Left kidney (tissue), 2 donors: ENCODE data around the gene LOXL1. TPM values are rescaled to one million over a fixed set of nuclear protein-coding genes. Genes with fewer than 3 reads are reported as not detected.
A peak's percentile ranks its signal among the peaks of the same experiment; 100 is the strongest.

Experiments
- DNase-seq: peaks from one replicate; pipeline ENCODE4 v3.0.0-alpha.2; 2013
- polyA plus RNA-seq: library from polyadenylated mRNA; unstranded; fragments of 120-200 nt; gene quantifications from one replicate; pipeline ENCODE4 v1.2.1, GENCODE V29; 2013; ENCODE audit not compliant: insufficient read length

The LOXL1 gene
- polyA plus RNA-seq, 1 donor = 70.4 TPM

DNA sequence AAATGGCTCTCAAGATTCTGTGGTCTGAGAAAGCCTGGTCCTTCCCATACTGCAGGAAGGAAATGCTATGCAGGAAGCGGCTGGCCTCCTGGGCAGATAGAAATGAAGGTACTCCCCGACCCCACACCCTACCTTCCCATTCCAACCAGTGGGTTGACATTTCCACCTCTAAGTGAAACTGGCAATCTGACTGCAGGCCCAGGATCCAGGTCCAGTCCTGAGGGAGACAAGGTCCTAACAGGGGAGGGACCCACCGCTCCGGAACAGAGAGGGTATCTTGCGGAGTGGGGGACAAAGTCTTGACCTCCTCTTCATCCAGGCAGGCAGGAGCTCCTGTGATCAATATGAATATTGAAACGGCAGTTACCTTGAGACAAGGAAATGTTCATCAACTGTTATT lies 6.6 kb upstream of the LOXL1 start:
- no peak for DNase-seq

DNA sequence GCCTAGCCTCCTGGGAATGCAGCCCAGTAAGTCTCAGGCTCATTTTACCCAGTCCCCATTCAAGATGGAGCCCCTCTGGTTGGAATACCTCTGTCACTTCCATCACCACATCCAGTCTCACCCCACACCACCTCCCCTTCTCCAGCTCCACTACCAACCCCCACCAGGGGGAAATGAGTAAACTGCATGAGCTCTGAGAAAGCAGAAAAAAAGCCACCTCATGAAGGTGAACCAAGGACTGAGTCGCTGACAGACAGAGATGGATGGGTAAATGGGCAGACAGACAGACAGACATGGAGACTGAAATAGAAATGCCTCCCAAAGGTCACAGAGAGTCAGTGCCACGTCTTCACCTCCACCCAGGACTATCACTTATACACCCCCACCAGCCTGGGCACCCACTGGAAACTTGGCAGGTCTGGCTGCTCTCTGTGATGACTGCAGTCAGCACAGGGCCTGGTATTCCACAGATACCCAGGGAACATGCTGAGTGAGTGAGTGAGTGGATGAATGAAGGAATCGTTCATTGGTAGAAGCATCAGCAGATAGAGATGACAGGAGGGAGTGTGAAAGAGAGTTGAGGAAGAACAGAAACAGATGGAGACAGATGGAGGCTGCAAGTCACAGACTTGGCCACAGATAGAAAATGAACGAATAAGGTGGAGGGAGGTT lies 4.9 kb upstream of the LOXL1 start:
- DNase-seq = no peak

DNA sequence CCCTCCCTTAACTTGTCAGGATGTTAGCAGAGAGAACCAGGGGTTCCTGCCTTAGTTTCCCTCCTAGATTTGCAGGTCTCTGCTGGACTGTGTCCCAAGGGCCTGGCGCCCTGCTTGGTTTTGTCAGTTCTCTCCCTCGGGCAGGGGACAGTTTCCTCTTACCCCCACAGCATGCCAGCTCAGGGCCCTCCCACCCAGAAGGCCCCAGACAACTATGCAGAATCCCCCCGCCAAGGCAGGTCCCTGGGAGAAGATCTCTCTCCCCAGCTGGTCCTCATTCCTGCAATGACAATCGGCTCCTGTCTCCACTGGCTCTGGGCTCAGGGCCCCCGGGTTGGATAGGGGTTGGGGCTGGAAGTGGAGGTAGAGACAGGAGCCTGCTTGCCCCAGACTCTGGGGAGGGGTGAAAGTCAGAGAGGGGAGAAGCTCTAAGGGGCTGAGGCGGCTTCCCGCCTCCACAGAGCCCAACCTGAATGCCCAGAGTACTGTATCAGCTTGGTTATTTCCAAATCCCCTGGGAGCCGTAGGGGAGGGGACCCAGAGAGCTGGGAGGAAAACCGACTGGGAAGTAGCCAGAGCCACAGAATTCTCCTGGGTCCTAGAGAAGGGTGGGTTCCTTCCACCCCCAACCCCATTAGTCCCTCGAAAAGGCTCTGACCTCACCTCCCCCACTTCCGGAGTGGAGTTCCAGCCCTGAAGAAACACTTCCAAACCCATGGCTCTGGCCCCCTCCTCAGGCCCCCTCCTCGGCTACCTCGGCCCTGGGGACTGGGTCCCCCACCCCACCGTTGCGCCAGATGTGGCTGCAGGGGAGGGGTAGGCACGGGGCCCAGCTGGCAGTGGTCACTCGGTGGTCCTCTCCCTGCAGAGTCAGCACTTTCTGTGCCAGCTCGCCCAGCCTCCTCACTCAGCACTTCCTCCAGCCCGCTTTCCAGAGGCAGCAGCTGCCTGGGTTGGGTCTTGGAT lies 3.8 kb upstream of the LOXL1 start:
- peak; percentile 63 for DNase-seq

DNA sequence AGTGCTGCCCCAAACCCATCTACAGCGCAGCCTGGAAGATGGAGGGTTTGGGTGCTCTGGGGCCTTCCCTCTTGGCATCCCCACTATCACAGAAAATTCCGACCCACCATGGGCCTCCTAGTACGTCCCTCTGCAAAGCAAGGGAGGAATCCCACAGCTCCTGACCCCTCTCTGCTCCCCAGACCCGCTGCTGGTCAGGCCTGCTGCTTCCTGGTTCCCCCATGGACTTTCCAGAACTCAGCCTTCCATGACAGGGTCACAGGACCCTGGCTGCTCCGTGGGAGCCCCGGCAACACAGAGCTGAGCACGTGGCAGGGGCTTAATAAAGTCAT lies 3.1 kb upstream of the LOXL1 start:
- DNase-seq = no peak

DNA sequence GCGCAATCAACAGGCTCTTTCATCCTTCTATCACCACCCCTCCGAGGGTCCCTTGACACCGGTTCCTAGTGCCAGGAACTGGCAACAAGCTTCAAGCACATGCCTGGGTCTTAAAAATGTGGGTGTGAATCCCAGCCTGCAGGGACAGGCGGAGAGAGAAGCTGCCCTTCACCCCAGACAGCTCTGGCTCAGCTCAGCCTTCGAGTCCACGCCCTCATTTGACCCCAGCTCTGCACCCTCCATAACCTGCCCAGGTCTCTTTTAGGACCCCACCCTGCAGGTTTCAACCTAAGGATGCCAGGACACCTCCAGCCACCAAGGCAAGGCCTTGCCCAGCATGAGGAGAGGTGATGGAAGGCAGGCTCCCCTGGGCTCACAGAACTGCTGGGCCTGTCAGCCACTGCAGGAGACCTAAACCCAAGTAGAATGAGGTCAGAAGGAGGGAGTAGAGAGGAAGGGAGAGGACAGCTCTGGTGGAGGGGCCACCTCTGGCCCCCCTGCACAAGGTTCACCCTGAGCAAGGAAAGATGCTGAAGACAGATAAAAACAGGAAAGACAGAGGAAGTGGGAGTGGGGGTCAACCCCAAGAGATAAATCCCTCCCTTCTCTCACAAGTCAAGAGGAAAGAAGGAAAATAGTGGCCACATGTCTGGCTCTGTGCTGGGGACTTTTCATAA lies 2.6 kb upstream of the LOXL1 start:
- DNase-seq = no peak

DNA sequence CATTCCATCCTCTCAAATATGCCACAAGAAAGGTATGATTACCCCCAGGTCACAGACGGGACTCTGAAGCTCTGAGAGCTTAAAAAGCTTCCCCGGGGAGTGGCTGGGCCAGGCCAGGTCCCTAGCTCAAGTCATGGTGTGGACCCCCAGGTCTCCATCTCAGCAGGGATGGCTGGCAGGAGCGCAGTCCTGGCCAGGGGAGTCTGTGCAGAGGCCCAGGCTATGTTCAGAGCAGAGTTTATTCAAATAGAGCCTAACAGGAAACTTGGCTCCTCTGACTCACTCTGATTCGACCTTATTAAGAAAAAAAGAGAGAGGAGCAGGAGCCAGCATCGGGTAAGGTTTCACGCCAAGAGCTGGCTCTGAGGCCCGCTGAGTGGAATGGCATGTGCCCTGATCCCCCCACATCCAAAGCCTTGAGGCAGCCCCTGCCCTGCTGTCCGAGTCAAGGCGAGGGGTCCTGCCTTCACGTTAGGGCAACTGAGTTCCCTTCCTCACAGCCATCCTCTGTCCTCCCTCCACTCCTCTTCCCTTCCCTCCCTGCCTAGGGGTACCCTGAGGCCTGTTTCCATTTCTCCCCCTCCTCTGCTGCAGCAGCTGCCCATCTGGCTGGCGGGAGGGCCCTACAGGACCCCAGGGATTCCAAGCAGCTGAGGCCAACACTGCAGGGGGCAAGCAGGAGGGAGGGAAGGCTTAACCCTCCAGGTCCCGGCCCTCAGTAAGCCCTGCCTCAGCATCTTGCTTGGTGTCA lies 1.9 kb upstream of the LOXL1 start:
- no peak for DNase-seq

DNA sequence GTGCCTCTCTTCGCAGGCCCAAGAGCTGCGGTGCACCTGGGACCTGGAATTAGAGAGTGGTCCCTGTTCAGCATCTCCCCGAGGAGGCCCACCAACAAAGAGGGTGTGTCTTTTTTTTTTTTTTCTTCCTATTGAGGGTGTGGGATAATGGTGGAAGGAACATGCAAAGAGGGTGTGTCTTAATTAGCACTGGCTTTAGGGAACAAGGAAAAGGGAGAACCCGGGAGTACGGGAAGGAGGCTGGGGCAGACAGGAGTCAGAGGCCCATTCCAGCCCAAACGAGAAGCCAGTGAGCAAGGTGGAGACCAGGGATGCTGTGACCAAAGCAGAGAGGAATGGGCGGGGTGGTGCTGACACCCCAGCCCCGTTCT lies 429 bp upstream of the LOXL1 start:
- no peak for DNase-seq

DNA sequence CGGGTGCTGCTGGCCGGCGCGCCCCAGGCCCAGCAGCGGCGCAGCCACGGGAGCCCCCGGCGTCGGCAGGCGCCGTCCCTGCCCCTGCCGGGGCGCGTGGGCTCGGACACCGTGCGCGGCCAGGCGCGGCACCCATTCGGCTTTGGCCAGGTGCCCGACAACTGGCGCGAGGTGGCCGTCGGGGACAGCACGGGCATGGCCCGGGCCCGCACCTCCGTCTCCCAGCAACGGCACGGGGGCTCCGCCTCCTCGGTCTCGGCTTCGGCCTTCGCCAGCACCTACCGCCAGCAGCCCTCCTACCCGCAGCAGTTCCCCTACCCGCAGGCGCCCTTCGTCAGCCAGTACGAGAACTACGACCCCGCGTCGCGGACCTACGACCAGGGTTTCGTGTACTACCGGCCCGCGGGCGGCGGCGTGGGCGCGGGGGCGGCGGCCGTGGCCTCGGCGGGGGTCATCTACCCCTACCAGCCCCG lies 777 bp downstream of the LOXL1 start:
- DNase-seq = peak; percentile 43

DNA sequence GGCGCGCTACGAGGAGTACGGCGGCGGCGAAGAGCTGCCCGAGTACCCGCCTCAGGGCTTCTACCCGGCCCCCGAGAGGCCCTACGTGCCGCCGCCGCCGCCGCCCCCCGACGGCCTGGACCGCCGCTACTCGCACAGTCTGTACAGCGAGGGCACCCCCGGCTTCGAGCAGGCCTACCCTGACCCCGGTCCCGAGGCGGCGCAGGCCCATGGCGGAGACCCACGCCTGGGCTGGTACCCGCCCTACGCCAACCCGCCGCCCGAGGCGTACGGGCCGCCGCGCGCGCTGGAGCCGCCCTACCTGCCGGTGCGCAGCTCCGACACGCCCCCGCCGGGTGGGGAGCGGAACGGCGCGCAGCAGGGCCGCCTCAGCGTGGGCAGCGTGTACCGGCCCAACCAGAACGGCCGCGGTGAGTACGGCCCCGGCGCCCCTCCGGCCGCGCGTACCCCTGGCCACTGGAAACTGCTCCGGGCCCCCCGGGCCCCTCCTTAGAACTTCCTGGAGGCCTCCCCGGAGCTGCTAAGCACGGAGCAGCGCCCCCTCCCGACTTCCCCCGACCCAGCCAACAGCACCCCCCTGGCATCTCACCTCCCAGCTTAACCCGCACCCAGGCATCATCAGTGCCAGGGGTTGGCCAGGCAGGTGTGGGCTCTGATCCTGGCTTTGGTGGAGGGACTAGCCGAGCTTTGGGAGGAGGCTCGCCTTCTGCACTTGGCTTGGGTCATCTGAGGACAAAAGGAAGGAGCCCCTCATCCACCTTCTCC lies 1.4 kb downstream of the LOXL1 start:
- peak; percentile 57 for DNase-seq

DNA sequence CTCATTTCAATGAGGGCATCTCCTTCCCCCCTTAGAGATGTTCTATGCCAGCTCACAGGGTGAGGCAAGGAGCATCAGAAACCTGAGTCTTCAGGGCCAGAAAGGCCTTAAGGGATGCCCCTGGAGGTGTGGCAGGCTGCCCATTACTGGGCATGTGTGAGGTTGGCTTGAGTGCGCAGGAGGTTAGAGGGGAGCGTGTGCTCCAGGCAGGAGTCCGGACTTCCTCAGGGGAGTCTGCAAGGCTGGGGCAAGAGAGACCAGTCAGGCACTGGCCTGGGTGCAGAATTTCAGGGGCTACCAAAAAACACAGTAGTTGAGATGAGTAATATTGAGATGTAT lies 1.9 kb downstream of the LOXL1 start:
- no peak for DNase-seq

DNA sequence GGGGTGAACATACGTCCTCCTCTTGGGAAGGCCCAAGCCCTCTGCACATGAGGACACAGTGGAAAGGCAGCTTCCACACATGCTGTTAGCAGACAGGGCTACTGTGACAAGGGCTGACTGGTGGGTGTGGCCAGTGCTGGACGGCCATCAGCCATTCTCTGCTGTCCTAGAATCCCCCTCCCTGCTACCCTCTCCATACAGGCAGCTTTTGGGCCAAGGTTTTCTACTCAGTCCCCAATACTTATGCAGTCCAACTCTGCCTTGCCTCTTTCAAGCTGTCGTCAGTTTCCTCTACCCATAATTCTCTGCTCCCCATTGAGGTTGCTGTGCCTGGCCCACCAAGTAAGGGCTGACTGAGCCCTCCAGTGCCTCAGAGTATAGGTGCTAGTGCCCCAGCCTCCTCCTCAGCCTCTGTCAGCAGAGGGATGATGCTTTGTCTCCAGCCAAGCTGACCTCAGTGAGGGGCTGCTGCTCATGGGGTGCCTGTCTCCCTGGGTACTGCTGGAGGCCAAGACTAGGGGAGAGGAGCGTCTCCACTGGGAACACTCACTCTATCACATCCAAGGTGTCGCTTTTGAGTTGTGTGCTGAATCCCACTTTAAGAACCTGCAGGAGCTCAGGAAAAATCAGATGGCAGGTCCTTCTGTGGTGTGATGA lies 2.8 kb downstream of the LOXL1 start:
- DNase-seq = no peak

DNA sequence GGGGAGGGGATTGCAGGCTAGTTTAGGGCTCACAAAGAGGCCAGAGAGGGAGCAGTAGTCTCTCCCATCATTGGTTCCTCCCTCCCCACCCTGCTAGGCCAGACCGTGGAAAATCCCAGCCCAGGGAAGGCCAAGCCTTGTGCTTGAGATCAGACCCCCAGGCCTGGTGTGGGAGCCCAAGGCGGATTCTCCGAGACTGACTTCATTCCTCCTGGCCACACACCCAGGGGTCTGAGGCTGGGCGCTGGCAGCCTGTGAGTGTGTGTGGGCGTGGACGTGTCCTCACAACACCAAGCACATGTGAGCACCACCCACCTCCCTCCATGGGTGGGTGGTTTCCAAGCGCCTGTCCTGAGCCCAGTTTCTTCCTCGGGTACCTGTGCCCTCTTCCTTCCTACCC lies 4.1 kb downstream of the LOXL1 start:
- DNase-seq = no peak

DNA sequence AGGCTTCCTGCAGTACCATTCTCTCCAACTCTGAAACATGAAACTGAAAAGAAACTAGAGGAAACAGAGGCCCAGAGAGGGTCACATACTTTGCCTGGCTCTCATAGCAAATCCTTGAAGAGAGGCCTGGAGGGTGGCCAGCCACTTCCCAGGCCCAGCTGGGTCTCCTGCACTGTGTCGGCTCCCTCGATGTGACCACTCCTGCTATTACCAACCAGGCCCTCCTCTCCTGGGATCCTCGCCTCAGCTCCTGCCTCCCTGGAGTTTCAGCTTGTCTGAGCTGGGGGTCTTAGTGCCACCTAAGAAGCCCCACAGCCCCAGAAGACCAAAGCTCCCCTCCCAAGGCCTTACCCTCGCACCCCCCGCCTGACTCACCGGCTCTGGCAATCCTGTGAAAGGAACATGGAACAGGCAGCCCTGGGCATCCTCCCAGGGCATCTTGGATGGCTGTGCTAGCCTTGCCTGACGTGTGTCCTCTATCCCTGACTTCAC lies 4.6 kb downstream of the LOXL1 start:
- DNase-seq = no peak

DNA sequence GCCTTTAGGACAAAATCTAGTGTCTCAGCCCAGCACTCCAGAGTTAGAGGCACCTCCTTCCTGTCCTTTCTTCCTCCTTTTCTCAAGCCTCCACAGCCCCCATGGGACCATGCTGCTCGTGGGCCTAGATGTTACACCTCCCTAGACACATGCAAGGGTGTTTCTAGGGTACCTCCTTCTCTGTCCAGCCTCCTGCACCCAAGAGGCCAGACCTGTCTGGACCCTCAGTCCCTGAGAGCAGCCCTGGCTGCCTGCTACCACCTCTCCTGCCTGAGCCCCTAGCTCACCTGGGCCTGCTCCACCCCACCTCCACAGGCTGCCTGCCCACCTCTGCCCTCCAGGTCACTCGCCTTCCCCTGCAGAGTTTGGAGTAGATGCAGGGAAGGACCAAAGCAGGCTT lies 5.2 kb downstream of the LOXL1 start:
- no peak for DNase-seq

DNA sequence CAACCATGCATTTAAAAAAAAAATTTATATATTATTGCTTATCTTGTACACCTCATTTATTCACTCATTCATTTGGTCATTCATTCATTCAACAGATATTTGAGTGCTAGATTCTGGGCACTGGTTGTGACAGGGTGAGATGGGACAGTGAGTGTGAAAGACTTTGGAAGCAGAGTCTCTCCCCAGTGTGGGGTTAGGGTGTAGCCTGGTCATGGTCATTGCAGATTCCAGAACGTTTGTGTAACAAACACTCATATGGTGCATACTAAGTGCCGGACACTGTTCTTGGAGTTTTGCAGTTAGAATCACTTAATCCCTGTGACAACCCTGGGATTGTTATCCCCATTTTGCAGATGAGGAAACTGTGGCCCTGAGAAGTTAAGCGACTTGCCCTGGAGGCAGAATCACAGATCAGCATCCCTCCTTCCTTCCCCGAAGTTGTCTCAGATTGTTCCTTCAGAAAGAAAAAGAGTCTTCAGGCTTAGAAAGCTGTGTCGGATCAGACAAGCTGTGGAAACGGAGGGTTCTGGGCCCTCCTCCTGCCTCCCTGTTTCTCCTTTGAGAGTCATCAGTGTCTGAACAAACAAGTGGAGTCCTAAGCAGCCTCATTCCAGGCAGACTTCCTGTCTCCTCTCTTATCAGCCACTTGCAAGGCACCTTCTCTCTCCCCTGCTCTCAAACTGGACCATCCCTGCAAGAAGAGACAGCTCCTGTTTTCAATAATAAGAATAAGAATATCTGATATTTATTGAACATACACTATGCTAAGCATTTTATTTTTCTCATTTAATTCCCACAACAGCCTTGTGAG lies 6.3 kb downstream of the LOXL1 start:
- DNase-seq = no peak

DNA sequence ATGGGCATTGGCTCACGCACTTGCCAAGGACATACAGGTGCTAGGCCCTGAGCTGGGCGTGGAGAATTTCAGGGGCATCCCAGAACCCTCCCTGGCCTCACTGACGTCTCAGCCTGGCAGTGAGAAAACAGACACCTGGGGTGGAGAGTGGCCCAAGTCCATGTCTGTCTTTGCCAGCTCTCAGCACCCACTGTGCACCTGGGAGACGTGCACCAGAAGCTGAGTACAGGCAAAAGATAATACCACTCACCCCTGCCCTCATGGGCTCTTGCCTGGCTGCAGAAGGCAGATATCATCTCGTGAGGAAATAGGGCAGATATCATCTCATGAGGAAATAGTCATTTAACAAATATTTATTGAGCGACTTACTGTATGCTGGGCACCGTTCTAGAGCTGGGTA lies 8.0 kb downstream of the LOXL1 start:
- DNase-seq = no peak

DNA sequence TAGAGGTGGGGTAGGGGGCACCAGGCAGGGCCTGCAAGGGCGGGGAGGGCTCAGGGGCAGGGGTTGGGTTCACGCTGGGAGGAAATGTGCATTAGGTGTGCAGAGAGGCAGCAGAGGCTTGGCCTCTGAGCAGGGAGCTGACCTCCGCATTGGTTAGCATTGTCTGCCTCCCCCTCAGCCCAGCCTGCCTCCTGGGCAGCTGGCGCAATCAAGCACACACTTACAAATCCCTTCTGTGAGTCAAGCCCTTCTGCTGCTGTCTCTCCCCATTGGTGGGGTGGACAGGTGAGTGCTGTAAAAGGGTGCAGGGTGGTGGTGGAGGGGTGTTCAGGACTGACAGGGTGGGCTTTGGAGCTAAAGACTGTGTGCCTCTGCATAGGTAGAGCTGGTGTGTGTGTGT lies 9.3 kb downstream of the LOXL1 start:
- DNase-seq = no peak

DNA sequence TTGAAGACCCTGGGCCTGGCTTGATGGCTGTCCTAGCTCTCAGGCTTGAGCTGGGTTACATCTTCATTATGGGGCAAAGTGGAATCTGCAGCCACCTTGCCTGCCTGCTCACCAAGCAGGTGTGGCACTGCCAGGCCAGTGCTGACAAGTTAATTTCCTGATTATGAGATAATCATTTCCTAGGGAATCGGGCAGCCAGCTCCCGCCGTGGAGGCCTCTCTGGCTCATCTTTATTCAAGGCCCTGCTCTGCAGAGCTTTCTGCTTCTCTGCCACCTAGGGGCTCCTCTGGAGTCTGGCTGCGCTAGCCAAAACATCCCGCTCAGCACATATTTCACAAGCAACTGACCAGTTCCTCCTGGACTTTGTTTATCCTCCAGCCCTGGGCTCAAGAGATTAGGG lies 9.9 kb downstream of the LOXL1 start:
- no peak for DNase-seq

DNA sequence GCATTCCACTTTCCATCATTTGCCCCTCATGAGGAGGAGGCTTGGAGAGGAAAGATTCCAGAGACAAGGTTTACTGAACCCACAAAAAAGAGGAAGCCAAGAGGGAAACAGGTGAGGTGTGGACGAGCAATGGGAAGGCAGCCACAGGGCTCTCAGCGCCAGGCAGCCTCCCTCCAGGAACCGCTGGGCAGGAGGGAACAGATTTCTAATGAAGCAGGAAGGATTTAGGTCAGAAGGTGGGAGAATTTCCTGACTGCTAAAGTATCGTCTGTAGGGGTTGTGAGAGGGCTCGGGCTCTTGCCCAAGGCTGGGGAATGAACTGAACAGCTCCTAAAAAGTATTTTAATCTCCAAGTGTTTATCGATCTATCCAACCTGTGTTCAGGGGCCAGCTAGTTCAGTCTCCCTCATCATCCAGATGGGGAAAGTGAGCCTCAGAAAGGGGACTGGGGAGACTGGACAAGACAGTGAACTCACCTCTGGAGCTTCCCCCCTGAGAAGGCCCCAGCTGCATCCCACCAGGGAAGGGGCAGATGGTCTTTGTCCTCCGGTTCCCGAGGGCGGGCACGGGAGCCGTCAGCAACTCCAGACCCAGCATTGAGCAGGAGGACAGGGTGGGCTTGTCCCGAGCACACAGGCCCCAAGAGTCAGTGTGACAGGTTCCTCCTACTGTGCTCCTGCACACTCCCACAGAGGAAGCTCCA lies 10.5 kb downstream of the LOXL1 start:
- DNase-seq = no peak
